Astrocyte (in vitro differentiated cells and primary cell): ENCODE measurements around the gene POGLUT3. TPM values are rescaled to one million over a fixed set of nuclear protein-coding genes. Genes with fewer than 3 reads are reported as not detected.

Source experiments
- DNase-seq: peaks from one replicate; pipeline ENCODE4 v3.0.0-alpha.2; 2010; ENCODE audit warnings: low read depth
- FAIRE-seq: peaks from 2 replicates; lab custom pipeline; 2011; peaks lifted over from hg19 to GRCh38; lab: Jason Lieb, UNC
- H2AFZ ChIP-seq: 2 replicates; pipeline ENCODE4 v1.6.0; 2012; ENCODE audit warnings: low read depth, low read length, inconsistent platforms
- H3K27ac ChIP-seq: 2 replicates; pipeline ENCODE4 v1.5.1; 2011; ENCODE audit warnings: low read depth, low read length, inconsistent platforms
- H3K27me3 ChIP-seq: 2 replicates; pipeline ENCODE4 v1.6.0; 2011; ENCODE audit warnings: low read length, inconsistent platforms; ENCODE audit not compliant: insufficient read depth
- H3K36me3 ChIP-seq: 2 replicates; pipeline ENCODE4 v1.5.1; 2011; ENCODE audit warnings: low read length, inconsistent platforms; ENCODE audit not compliant: insufficient read depth
- H3K4me1 ChIP-seq: 2 replicates; pipeline ENCODE4 v1.5.1; 2011; ENCODE audit warnings: low read length, inconsistent platforms; ENCODE audit not compliant: insufficient read depth
- H3K4me2 ChIP-seq: 2 replicates; pipeline ENCODE4 v1.6.0; 2012; ENCODE audit warnings: low read length, inconsistent platforms
- H3K4me3 ChIP-seq: 2 replicates; pipeline ENCODE4 v1.5.1; 2011; ENCODE audit warnings: low read depth, mild to moderate bottlenecking, low read length, inconsistent platforms; ENCODE audit not compliant: insufficient read depth
- H3K79me2 ChIP-seq: 2 replicates; pipeline ENCODE4 v1.6.0; 2012; ENCODE audit warnings: mild to moderate bottlenecking, low read length, inconsistent platforms; ENCODE audit not compliant: insufficient read depth
- H3K9ac ChIP-seq: 2 replicates; pipeline ENCODE4 v1.6.0; 2012; ENCODE audit warnings: mild to moderate bottlenecking, low read length, inconsistent platforms
- H3K9me3 ChIP-seq: 2 replicates; pipeline ENCODE4 v1.5.1; 2012; ENCODE audit warnings: low read depth, mild to moderate bottlenecking, low read length, inconsistent platforms; ENCODE audit not compliant: insufficient read depth
- H4K20me1 ChIP-seq: 2 replicates; pipeline ENCODE4 v1.6.0; 2012; ENCODE audit warnings: low read length, inconsistent platforms; ENCODE audit not compliant: insufficient read depth
- H3K27ac Mint-ChIP-seq: one replicate; pipeline ENCODE4 v1.8.0; 2021; ENCODE audit warnings: mild to moderate bottlenecking, mixed read lengths; ENCODE audit not compliant: unreplicated experiment
- H3K27me3 Mint-ChIP-seq: one replicate; pipeline ENCODE4 v1.8.0; 2021; ENCODE audit warnings: low read depth, mixed read lengths; ENCODE audit not compliant: unreplicated experiment
- H3K36me3 Mint-ChIP-seq: one replicate; pipeline ENCODE4 v1.8.0; 2021; ENCODE audit warnings: low read depth, mixed read lengths; ENCODE audit not compliant: unreplicated experiment
- H3K4me1 Mint-ChIP-seq: one replicate; pipeline ENCODE4 v1.8.0; 2021; ENCODE audit warnings: low read depth, mixed read lengths; ENCODE audit not compliant: unreplicated experiment
- H3K4me3 Mint-ChIP-seq: one replicate; pipeline ENCODE4 v1.8.0; 2021; ENCODE audit warnings: mild to moderate bottlenecking, moderate library complexity, mixed read lengths; ENCODE audit not compliant: unreplicated experiment
- H3K9me3 Mint-ChIP-seq: one replicate; pipeline ENCODE4 v1.8.0; 2021; ENCODE audit warnings: mild to moderate bottlenecking, mixed read lengths; ENCODE audit not compliant: unreplicated experiment
- EZH2 ChIP-seq: IDR thresholded peaks from 2 replicates; pipeline ENCODE4 v1.6.1; 2012; ENCODE audit warnings: mild to moderate bottlenecking, low read length, inconsistent platforms; ENCODE audit not compliant: insufficient read depth
- total RNA-seq: library from RNA; stranded (reverse); gene quantifications from 2 replicates; pipeline ENCODE4 v1.2.1, GENCODE V29; 2021
- TF ChIP-seq, protein P1 (sequence below): IDR thresholded peaks from 2 replicates; pipeline ENCODE4 v1.5.1; 2011; ENCODE audit warnings: low read depth, mild to moderate bottlenecking, inconsistent platforms, low read length, moderate library complexity; ENCODE audit not compliant: insufficient read depth

The POGLUT3 gene
- total RNA-seq, 1 donor from 2014 or later = 18.5 TPM

DNA sequence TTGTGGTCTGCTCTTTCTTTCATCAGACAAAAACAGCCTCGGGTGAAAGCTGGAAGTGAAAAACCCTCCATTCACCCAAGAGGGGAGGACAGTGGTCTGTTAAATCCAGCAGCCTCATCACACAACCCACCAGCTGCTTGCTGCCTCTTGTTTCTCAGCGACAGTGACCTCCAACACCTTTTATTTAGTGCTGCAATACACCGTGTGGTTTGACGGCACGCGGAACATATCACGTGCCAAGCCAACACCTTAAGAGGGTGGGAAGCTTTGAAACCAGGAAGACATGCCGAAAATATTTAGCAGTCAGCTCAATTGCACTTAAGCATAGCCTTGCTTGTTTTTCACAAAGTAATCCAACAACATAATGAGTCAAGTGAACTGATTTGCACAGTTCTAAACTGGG lies 39.8 kb upstream of the POGLUT3 start:
- H3K9ac ChIP-seq = no peak overlapping the region
- H3K27me3 ChIP-seq = peaks cover 8% of the 10 kb centered on the region
- no peak for FAIRE-seq
- no peak overlapping the region for H3K27ac Mint-ChIP-seq
- no peaks in the 10 kb centered on the region for H3K36me3 Mint-ChIP-seq
- DNase-seq = no peak
- no peaks in the 10 kb centered on the region for H3K9me3 Mint-ChIP-seq
- H3K4me2 ChIP-seq = no peak overlapping the region
- no peaks in the 10 kb centered on the region for H3K4me1 Mint-ChIP-seq
- no peak overlapping the region for H3K4me3 Mint-ChIP-seq
- no peaks in the 10 kb centered on the region for H3K4me1 ChIP-seq
- no peak overlapping the region for H3K27ac ChIP-seq
- H2AFZ ChIP-seq = no peak overlapping the region
- no peak for TF ChIP-seq EZH2
- TF ChIP-seq, protein P1, sequence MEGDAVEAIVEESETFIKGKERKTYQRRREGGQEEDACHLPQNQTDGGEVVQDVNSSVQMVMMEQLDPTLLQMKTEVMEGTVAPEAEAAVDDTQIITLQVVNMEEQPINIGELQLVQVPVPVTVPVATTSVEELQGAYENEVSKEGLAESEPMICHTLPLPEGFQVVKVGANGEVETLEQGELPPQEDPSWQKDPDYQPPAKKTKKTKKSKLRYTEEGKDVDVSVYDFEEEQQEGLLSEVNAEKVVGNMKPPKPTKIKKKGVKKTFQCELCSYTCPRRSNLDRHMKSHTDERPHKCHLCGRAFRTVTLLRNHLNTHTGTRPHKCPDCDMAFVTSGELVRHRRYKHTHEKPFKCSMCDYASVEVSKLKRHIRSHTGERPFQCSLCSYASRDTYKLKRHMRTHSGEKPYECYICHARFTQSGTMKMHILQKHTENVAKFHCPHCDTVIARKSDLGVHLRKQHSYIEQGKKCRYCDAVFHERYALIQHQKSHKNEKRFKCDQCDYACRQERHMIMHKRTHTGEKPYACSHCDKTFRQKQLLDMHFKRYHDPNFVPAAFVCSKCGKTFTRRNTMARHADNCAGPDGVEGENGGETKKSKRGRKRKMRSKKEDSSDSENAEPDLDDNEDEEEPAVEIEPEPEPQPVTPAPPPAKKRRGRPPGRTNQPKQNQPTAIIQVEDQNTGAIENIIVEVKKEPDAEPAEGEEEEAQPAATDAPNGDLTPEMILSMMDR = no peak
- H3K4me3 ChIP-seq = no peak overlapping the region
- H4K20me1 ChIP-seq = no peaks in the 10 kb centered on the region
- H3K27me3 Mint-ChIP-seq = no peaks in the 10 kb centered on the region
- no peaks in the 10 kb centered on the region for H3K79me2 ChIP-seq
- no peaks in the 10 kb centered on the region for H3K9me3 ChIP-seq
- H3K36me3 ChIP-seq = no peaks in the 10 kb centered on the region

DNA sequence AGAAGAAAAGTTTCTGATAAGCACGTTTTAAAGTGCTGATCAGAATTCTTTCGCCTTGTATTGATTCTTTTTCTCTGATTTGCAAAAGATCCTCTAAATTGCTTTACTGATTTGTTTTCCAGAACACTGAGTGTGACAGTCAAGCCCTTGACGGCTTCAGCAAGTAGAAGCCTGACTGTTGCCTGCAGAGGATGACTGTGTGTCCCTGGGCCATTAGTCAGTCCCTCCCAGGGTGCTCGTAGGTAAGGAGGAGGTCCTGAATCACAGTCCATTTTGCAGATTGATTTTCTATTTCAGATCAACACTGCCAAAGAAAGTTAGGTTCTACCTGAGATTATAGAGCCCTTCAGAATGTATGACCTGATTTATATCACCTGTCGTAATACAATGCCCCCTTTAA lies 38.6 kb upstream of the POGLUT3 start:
- no peak for FAIRE-seq
- DNase-seq = no peak
- Mint-ChIP-seq H3K27me3 (no peaks in the 10 kb centered on the region), H3K9me3 (no peaks in the 10 kb centered on the region), H3K4me3 (no peak overlapping the region), H3K27ac (no peak overlapping the region), H3K4me1 (no peaks in the 10 kb centered on the region), H3K36me3 (no peaks in the 10 kb centered on the region)
- Histone ChIP-seq H3K27me3 (peaks cover 8% of the 10 kb centered on the region), H3K4me1 (no peaks in the 10 kb centered on the region), H3K36me3 (no peaks in the 10 kb centered on the region), H3K79me2 (no peaks in the 10 kb centered on the region), H3K27ac (no peak overlapping the region), H3K9ac (no peak overlapping the region), H3K4me2 (no peak overlapping the region), H3K9me3 (no peaks in the 10 kb centered on the region), H2AFZ (no peak overlapping the region), H3K4me3 (no peak overlapping the region), H4K20me1 (no peaks in the 10 kb centered on the region)
- no peak for TF ChIP-seq EZH2
- TF ChIP-seq, protein P1 = no peak

DNA sequence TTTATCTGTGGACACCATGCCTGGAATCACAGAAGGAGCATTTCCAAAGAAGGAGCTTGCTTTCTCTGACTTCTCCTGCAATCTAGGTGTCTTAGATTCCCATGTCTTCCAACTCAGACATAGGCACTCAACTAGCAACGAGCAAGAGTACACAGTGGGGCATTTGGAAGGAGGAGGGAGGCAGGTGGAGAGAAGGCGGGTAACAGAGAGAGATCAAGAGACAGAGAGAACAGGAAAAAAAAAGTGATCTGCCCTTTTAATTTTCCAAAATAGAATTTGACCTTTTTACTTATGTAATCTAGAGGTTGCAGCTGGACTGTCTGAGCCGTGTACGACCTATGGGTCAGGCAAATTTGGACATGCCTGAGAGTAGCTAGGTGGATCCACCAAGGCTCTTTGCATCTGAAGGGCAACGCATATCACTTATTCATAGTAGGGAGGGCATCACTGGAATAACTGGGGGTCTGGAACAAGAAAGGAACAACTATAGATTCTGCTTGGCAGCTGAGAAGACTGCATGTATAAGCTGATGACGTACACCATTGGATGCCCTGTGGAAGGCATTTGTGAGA lies 37.3 kb upstream of the POGLUT3 start:
- Mint-ChIP-seq H3K9me3 (no peaks in the 10 kb centered on the region), H3K36me3 (no peaks in the 10 kb centered on the region), H3K4me3 (no peak overlapping the region), H3K4me1 (no peaks in the 10 kb centered on the region), H3K27ac (no peak overlapping the region), H3K27me3 (no peaks in the 10 kb centered on the region)
- no peak overlapping the region for H2AFZ ChIP-seq
- no peak overlapping the region for H3K4me3 ChIP-seq
- no peak for FAIRE-seq
- H3K27me3 ChIP-seq = peaks cover 8% of the 10 kb centered on the region
- H3K79me2 ChIP-seq = no peaks in the 10 kb centered on the region
- no peak overlapping the region for H3K4me2 ChIP-seq
- no peak for DNase-seq
- H3K9ac ChIP-seq = no peak overlapping the region
- no peaks in the 10 kb centered on the region for H3K4me1 ChIP-seq
- H3K9me3 ChIP-seq = no peaks in the 10 kb centered on the region
- no peaks in the 10 kb centered on the region for H4K20me1 ChIP-seq
- TF ChIP-seq EZH2 = no peak
- TF ChIP-seq, protein P1 = no peak
- H3K27ac ChIP-seq = no peak overlapping the region
- no peaks in the 10 kb centered on the region for H3K36me3 ChIP-seq
